Measurements from ENCODE around the gene PITRM1.

Gene PITRM1

GRCh38 chr10:3116508-3117100 is 56.0 kb downstream of the PITRM1 start:
- TF ChIP-seq CTCF (IDR thresholded peaks at IDR 0.05; ENCODE audit: low read length) (no peak), EZH2 (IDR thresholded peaks at IDR 0.05; ENCODE audit: borderline replicate concordance, low read length) (no peak)
- H3K4me1 ChIP-seq (ENCODE audit: insufficient read depth, low read length, severe bottlenecking), result peaks cover 6% of the 10 kb centered on the region
- no peak overlapping the region for H3K9ac ChIP-seq (ENCODE audit: low read length)
- no peaks in the 10 kb centered on the region for H3K9me3 ChIP-seq (ENCODE audit: low read length)
- H3K79me2 ChIP-seq (ENCODE audit: insufficient read depth, low read length), result no peaks in the 10 kb centered on the region
- peaks cover 87% of the 10 kb centered on the region for H3K36me3 ChIP-seq (ENCODE audit: insufficient read depth, low read length)
- no peaks in the 10 kb centered on the region for H3K27me3 ChIP-seq (ENCODE audit: insufficient read depth, low read length)
- H3F3A ChIP-seq (ENCODE audit: insufficient read depth, low read length), result no peaks in the 10 kb centered on the region
- no peaks in the 10 kb centered on the region for H4K20me1 ChIP-seq (ENCODE audit: insufficient read depth, low read length)
- H3K27ac ChIP-seq (ENCODE audit: low read depth, low read length, poor library complexity, severe bottlenecking), result no peak overlapping the region
- no peak overlapping the region for H3K4me2 ChIP-seq (ENCODE audit: low read length)
- H2AFZ ChIP-seq (ENCODE audit: low read length), result no peak overlapping the region
- H3K9me2 ChIP-seq (ENCODE audit: low read depth, low read length), result no peaks in the 10 kb centered on the region
- no peak overlapping the region for H3K4me3 ChIP-seq (ENCODE audit: low read depth, low read length, poor library complexity, severe bottlenecking)

DNA sequence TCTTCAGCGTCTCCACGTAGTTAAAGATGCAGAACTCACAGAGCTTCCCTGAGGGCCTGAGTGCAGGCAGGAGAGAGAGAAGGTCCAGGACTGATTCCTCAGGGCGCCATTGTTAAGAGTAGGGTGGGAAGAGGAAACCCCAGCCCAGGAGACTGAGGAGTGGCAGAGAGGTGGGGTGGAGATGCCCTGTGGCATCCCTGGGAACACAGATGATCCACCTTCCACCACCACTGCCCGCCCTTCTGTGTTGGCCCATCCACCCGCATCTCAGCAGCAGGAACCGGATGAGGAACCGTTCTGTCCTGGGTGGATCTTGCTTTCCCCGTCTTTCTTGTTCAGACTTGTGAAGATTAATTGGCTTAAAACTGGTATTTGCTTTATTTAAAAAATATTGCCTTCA is 56.9 kb downstream of the PITRM1 start:
- peaks cover 15% of the 10 kb centered on the region for H3K4me1 ChIP-seq (ENCODE audit: insufficient read depth, low read length, severe bottlenecking)
- H2AFZ ChIP-seq (ENCODE audit: low read length), result no peak overlapping the region
- no peaks in the 10 kb centered on the region for H3K9me3 ChIP-seq (ENCODE audit: low read length)
- no peaks in the 10 kb centered on the region for H3K9me2 ChIP-seq (ENCODE audit: low read depth, low read length)
- H4K20me1 ChIP-seq (ENCODE audit: insufficient read depth, low read length), result no peaks in the 10 kb centered on the region
- no peak overlapping the region for H3K27ac ChIP-seq (ENCODE audit: low read depth, low read length, poor library complexity, severe bottlenecking)
- H3F3A ChIP-seq (ENCODE audit: insufficient read depth, low read length), result no peaks in the 10 kb centered on the region
- no peaks in the 10 kb centered on the region for H3K79me2 ChIP-seq (ENCODE audit: insufficient read depth, low read length)
- H3K4me2 ChIP-seq (ENCODE audit: low read length), result no peak overlapping the region
- H3K36me3 ChIP-seq (ENCODE audit: insufficient read depth, low read length), result peaks cover 87% of the 10 kb centered on the region
- H3K4me3 ChIP-seq (ENCODE audit: low read depth, low read length, poor library complexity, severe bottlenecking), result no peak overlapping the region
- TF ChIP-seq CTCF (IDR thresholded peaks at IDR 0.05; ENCODE audit: low read length), result no peak
- TF ChIP-seq EZH2 (IDR thresholded peaks at IDR 0.05; ENCODE audit: borderline replicate concordance, low read length), result no peak
- no peak overlapping the region for H3K9ac ChIP-seq (ENCODE audit: low read length)
- no peaks in the 10 kb centered on the region for H3K27me3 ChIP-seq (ENCODE audit: insufficient read depth, low read length)

GRCh38 chr10:3113343-3113720 is 59.2 kb downstream of the PITRM1 start:
- H4K20me1 ChIP-seq (ENCODE audit: insufficient read depth, low read length), result no peaks in the 10 kb centered on the region
- peaks cover 88% of the 10 kb centered on the region for H3K36me3 ChIP-seq (ENCODE audit: insufficient read depth, low read length)
- H3K9me2 ChIP-seq (ENCODE audit: low read depth, low read length), result no peaks in the 10 kb centered on the region
- H3K4me1 ChIP-seq (ENCODE audit: insufficient read depth, low read length, severe bottlenecking), result peaks cover 19% of the 10 kb centered on the region
- no peaks in the 10 kb centered on the region for H3K9me3 ChIP-seq (ENCODE audit: low read length)
- TF ChIP-seq EZH2 (IDR thresholded peaks at IDR 0.05; ENCODE audit: borderline replicate concordance, low read length), result no peak
- TF ChIP-seq CTCF (IDR thresholded peaks at IDR 0.05; ENCODE audit: low read length), result no peak
- no peak overlapping the region for H3K4me2 ChIP-seq (ENCODE audit: low read length)
- no peaks in the 10 kb centered on the region for H3F3A ChIP-seq (ENCODE audit: insufficient read depth, low read length)
- no peak overlapping the region for H2AFZ ChIP-seq (ENCODE audit: low read length)
- H3K27me3 ChIP-seq (ENCODE audit: insufficient read depth, low read length), result no peaks in the 10 kb centered on the region
- no peak overlapping the region for H3K9ac ChIP-seq (ENCODE audit: low read length)
- H3K79me2 ChIP-seq (ENCODE audit: insufficient read depth, low read length), result no peaks in the 10 kb centered on the region
- no peak overlapping the region for H3K27ac ChIP-seq (ENCODE audit: low read depth, low read length, poor library complexity, severe bottlenecking)
- no peak overlapping the region for H3K4me3 ChIP-seq (ENCODE audit: low read depth, low read length, poor library complexity, severe bottlenecking)
